GM19372 (cell line): Measurements from ENCODE around the gene EXD2.

Experiments used
- ATAC-seq: cut with Tn5 transposase; IDR thresholded peaks from one replicate; pipeline ENCODE4 v1.9.1; 2021; ENCODE audit warnings: mild to moderate bottlenecking, low read depth, moderate library complexity; ENCODE audit not compliant: unreplicated experiment

The EXD2 gene

GRCh38 chr14:69246331-69246730 is 55.0 kb downstream of the EXD2 start:
- no peak for ATAC-seq

GRCh38 chr14:69247676-69248440 is 56.6 kb downstream of the EXD2 start:
- ATAC-seq, result no peak

GRCh38 chr14:69249603-69250002 is 58.3 kb downstream of the EXD2 start:
- ATAC-seq, result no peak

- no peak for ATAC-seq
Observed at GRCh38 chr14:69252851-69253250, 61.6 kb downstream of the EXD2 start.

GRCh38 chr14:69259168-69259526 is 67.8 kb downstream of the EXD2 start:
- ATAC-seq, result no peak

- ATAC-seq, result no peak
Observed at GRCh38 chr14:69259527-69260189, 68.4 kb downstream of the EXD2 start, which contains the start of gene GALNT16. Gene GALNT16 (plus strand): TSS chr14:69260158. CDS start chr14:69260291, 133 bp downstream.

- no peak for ATAC-seq
Observed at GRCh38 chr14:69260190-69260860, 69.0 kb downstream of the EXD2 start.

GRCh38 chr14:69260861-69261564 is 69.7 kb downstream of the EXD2 start:
- no peak for ATAC-seq

- ATAC-seq, result no peak
Observed at GRCh38 chr14:69261761-69262331, 70.5 kb downstream of the EXD2 start.

- no peak for ATAC-seq
Observed at GRCh38 chr14:69262516-69262915, 71.2 kb downstream of the EXD2 start.

GRCh38 chr14:69263364-69263763 is 72.1 kb downstream of the EXD2 start:
- ATAC-seq, result no peak

- ATAC-seq, result no peak
Observed at GRCh38 chr14:69263771-69264170, 72.5 kb downstream of the EXD2 start.

GRCh38 chr14:69266572-69267345 is 75.5 kb downstream of the EXD2 start:
- no peak for ATAC-seq

- ATAC-seq, result no peak
Observed at GRCh38 chr14:69267492-69267891, 76.2 kb downstream of the EXD2 start.

- ATAC-seq, result no peak
Observed at GRCh38 chr14:69268223-69268622, 76.9 kb downstream of the EXD2 start.

- ATAC-seq, result no peak
Observed at GRCh38 chr14:69268763-69269162, 77.5 kb downstream of the EXD2 start.

GRCh38 chr14:69269381-69269780 is 78.1 kb downstream of the EXD2 start:
- ATAC-seq, result no peak

- no peak for ATAC-seq
Observed at GRCh38 chr14:69270097-69270496, 78.8 kb downstream of the EXD2 start.

- no peak for ATAC-seq
Observed at GRCh38 chr14:69270795-69271708, 79.8 kb downstream of the EXD2 start.
